Left colon (tissue), 2 donors: Measurements from ENCODE around the gene C1orf210. TPM values are rescaled to one million over a fixed set of nuclear protein-coding genes. Genes with fewer than 3 reads are reported as not detected.
A peak's percentile ranks its signal among the peaks of the same experiment; 100 is the strongest.

ENCODE experiments used
- ATAC-seq: fragments of 200-7000 bp; cut with Tn5 transposase; one replicate; pipeline ENCODE4 v1.9.1; 2020; ENCODE audit warnings: mild to moderate bottlenecking, moderate library complexity
- DNase-seq, 2 donors: peaks; one replicate each; pipeline ENCODE4 v3.0.0-alpha.2; 2020
- intact Hi-C, 2 donors: fragments of 100-400 bp; cut with DNase I in 1 of 2; cut with micrococcal nuclease in 1 of 2; formaldehyde crosslinking; loops; one replicate each; pipeline versions ENCODE4 v1.11.2 to v1.14.0; 2022; cut with DNase I, micrococcal nuclease
- total RNA-seq, 2 donors: library from RNA; stranded (reverse); fragmentation: NEBNext Ultra II Directional; extraction: Animal tissue kit (Norgen Biotek cat#: 25700); gene quantifications; one replicate each; pipeline ENCODE4 v1.2.1, GENCODE V29; 2021
- donor health status: DM: no; HTN: no; CAD: no.
- donor health status: DM: yes; HTN: yes; CAD: no.

Gene C1orf210
- total RNA-seq, 2 donors from 2014 or later: 76.9 to 97.8 TPM

DNA sequence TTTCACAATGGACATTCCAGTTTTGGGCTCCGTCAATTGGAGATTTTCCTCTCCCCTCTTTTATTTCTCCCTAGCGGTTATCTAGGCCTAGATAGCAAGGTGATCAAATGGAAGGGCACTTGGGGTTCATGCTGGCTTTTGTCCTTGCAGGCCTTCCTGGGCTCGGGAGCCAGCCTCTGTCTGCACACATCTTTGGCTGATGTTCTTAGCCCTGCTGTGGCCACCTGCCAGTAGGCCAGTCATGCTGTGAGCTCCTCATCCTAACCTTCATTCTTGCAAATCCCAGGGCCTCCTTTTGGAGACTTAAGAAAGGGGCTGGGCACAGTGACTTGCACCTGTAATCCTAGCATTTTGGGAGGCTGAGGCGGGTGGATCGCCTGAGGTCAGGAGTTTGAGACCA lies 28.9 kb upstream of the C1orf210 start:
- intact Hi-C loops: no loop called here
- DNase-seq (no peak), ATAC-seq (no peak)

DNA sequence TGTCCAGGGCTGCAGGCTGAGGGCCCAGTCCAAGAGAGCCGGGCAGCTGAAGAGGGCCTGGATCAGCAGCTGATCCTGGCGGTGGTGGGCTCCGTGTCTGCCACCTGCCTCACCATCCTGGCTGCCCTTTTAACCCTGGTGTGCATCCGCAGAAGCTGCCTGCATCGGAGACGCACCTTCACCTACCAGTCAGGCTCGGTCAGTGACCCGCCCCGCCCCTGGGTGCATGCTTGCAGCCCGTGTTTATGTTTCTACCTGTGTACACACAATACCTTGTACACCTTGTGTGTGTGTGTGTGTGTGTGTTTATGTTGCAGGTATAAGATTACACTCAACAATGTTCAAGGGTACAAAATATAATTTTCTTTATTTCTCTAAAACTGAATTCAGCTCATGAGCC lies 28.4 kb upstream of the C1orf210 start:
- intact Hi-C loops: no loop called here
- ATAC-seq (peak; percentile 96), DNase-seq (peak; percentile 68 to 83)

DNA sequence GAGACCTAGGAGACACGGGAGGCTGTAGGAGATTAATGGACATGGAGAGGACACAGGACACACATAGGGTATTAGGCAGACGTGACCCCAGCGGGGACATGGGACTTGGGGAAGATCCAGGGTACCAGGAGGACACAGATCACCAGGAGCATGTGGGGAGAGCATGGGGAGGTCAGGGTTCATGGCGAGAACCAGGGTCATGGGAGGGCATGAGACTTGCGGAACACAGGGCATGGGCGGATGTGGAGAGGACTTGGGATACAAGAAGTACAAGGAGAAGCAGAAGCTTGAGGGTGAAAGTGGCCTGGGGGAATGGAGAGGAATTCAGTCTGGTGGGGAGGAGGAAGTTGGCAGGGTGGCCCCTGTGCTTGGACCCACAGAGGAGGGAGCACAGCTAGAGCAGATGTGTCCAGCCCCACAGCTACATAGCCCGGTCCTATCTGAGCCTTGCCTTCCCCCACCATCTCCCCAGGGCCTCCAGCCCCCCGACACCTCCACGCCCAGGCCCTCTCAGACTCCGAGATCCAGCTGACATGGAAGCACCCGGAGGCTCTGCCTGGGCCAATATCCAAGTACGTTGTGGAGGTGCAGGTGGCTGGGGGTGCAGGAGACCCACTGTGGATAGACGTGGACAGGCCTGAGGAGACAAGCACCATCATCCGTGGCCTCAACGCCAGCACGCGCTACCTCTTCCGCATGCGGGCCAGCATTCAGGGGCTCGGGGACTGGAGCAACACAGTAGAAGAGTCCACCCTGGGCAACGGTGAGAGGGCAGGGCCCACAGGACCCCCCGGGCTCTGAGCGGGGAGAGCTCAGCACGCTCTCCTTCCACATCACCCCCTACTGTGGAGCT lies 27.5 kb upstream of the C1orf210 start:
- no peak for DNase-seq
- intact Hi-C loops: no loop called here
- no peak for ATAC-seq

DNA sequence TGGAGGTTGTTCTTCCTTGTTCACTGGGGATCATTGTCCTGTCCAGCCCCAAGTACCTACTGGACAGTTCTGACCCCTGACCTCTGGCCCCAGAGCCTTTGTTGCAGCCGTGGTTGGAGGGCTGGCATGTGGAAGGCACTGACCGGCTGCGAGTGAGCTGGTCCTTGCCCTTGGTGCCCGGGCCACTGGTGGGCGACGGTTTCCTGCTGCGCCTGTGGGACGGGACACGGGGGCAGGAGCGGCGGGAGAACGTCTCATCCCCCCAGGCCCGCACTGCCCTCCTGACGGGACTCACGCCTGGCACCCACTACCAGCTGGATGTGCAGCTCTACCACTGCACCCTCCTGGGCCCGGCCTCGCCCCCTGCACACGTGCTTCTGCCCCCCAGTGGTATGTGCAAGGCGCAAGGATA lies 26.8 kb upstream of the C1orf210 start:
- ATAC-seq: no peak
- intact Hi-C loops: no loop called here
- no peak for DNase-seq

DNA sequence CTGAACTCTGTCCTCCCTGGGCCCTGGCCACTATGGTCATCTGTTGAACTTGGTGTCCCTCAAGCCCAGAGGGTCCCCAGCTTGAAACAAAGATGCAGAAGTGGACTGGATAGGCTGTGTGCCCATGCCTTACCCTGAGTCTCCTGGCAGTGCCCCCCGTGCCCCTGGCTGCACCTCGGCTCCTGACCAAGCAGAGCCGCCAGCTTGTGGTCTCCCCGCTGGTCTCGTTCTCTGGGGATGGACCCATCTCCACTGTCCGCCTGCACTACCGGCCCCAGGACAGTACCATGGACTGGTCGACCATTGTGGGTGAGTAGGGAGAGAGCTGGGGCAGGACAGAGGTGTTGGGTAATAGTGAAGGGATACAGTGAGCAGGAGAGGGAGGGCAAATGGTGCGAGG lies 26.1 kb upstream of the C1orf210 start:
- no peak for DNase-seq
- no peak for ATAC-seq
- intact Hi-C loops: no loop called here

DNA sequence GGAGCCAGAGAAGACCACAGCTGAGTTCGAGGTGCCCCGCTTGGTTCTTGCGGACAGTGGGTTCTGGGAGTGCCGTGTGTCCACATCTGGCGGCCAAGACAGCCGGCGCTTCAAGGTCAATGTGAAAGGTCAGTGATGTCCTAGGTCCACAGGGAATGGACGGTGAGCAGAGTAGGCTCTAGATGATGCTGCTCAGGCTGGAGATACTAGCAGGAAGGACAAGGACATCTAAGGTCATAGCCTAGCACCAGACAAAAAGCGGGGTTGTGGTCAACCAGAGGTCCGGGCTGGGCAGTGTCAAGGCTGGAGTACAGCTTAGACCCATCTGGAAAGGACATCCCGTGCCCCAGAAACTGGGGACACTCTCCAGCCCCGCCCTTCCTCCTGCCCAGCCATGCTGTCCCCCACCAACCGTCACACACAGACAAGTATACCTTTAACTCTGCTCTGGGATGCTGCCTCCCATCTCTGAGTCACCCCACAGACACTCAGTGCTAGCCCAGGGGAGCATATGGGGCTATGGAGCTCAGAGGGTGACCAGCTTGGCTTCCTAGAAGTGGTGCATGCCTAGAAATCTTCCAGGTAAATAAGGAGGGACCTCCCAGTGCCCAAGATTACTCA lies 24.1 kb upstream of the C1orf210 start:
- intact Hi-C loops: no loop called here
- no peak for ATAC-seq
- no peak for DNase-seq

DNA sequence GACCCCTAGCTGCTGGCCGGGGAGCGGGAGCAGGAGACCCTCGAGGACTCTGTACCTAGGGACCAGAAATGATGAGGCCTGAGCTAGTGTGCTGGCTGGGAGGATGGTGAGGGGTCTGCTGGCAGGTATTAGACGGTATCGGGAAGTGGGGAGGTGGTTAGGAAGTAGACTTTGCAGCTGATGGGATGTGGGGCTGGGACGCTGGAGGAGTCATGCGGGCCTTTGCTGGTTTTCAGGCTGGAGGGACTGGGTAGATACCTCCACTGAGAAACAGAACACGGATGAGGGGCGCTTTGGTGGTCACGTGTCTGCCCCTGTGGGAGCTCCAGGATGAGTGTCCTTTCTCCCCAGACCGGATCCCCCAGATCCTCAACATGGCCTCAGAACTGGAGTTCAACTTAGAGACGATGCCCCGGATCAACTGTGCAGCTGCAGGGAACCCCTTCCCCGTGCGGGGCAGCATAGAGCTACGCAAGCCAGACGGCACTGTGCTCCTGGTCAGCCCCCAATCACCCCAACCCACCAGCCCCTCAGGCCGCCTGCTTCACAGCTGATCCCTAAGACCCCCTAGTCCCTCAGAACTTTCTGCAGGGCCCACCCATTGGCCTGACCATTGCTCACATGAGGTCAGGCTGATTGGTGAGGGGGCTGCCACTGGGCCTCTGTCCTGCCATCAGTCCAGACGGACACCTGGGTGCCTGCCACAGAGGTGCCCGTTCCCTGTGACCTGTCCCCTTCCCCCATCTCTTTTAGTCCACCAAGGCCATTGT lies 23.4 kb upstream of the C1orf210 start:
- DNase-seq: no peak
- no peak for ATAC-seq
- intact Hi-C loops: no loop called here

DNA sequence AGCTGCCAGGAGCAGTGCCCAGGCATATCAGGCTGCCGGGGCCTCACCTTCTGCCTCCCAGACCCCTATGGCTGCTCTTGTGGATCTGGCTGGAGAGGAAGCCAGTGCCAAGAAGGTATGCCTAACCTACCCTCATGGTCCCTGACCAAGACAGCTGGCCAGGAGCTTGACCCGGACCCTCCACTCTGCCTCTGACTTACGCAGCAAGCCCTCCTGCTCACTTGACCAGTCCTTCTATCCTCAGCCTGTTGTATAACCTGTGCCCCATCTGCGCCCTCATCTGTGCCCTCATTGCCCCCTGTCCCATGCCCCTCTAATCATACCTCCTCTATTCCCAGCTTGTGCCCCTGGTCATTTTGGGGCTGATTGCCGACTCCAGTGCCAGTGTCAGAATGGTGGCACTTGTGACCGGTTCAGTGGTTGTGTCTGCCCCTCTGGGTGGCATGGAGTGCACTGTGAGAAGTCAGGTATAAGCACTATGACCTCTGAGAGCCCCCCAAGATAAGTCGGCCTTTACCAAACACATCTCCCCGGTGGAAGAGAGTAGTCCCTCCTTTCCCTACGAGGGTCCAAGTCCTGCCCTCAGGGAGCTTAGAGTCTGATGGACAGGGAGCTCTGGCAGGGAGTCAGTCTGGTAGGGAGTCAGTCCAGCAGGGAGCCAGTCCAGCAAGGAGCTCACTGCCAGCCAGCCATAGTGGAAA lies 22.2 kb upstream of the C1orf210 start:
- DNase-seq: no peak
- ATAC-seq: no peak
- intact Hi-C loops: no loop called here

DNA sequence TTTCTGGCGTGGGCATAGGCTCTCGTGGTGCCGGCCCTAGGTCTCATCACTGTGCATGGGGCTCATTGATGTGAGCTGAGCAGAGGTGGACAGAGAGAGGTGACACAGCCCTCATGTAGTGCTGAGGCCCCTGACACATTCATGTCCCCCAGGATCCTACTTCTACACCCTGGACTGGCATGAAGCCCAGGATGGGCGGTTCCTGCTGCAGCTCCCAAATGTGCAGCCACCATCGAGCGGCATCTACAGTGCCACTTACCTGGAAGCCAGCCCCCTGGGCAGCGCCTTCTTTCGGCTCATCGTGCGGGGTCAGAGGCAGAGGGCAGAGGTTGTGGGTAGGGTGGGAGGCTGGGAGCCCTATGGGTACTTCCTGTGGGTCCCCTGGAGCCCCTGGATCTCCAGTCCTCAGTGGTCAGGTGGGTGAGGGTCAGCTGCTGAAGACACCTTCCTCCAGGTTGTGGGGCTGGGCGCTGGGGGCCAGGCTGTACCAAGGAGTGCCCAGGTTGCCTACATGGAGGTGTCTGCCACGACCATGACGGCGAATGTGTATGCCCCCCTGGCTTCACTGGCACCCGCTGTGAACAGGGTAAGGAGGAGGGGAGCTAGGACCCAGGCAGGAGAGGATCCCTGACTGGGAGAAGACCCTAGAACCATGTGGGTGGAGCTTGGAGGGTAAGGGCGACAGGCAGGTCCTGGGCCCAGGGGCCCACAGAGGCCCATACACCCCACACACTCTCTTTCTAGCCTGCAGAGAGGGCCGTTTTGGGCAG lies 21.5 kb upstream of the C1orf210 start:
- intact Hi-C loops: no loop called here
- no peak for DNase-seq
- no peak for ATAC-seq

DNA sequence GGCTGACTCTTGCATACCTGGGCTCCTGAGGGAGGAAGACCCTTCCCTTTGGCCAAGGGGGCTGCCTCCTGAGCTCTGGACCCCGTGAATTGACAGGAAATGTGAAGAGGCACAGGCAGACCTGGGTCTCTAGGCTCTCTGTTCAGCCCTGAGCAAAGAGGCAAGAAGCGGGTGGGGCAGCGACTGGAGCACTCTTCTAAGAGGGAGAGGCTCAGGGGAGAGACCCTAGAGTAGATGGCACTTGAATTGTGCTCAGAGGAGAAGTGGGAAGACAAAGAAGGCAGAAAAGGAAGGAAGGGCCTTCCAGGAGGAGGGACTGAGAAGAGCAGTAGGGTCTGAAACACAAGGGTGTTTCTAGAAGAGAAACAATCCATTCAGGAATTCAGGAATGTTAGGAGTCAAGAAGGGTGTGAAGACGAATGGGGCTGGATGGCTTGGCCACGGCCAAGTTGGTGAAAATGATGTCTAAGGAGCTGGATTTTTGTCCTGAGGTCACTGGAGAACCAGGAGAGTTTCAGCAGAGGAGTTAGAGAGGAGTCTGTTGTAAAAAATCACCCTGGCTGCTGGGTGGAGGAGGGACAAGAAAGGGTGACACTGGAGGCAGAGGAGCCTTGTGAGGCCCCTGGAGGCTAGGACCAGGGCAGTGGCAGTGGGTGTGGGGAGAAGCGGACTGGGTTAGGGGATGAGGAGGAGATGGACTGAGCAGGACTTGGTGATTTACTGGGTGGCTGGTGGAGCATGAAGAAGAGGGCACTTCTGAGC lies 20.7 kb upstream of the C1orf210 start:
- no peak for ATAC-seq
- no peak for DNase-seq
- intact Hi-C loops: no loop called here

DNA sequence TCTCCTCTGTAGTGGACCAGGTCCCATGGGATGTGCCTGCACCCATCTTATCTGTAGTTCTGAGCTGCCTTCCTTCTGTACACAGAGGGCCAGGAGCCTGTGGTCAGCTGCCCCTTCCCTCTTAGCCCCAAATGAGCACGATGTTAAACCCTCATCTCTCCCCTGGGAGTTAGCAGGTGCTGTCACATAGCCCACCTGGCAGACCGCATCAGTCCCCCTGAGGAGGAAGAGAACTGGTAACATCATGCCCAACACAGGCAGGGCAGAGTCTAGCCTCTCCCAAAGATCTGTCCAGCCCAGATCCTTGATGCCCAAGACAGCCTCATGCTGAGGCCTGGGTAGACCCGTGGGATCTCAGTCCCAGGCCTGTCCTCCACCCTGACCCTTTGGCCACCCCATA lies 20.1 kb upstream of the C1orf210 start:
- intact Hi-C loops: no loop called here
- ATAC-seq (no peak), DNase-seq (peak in 1 of 2 donors; percentile 16)

DNA sequence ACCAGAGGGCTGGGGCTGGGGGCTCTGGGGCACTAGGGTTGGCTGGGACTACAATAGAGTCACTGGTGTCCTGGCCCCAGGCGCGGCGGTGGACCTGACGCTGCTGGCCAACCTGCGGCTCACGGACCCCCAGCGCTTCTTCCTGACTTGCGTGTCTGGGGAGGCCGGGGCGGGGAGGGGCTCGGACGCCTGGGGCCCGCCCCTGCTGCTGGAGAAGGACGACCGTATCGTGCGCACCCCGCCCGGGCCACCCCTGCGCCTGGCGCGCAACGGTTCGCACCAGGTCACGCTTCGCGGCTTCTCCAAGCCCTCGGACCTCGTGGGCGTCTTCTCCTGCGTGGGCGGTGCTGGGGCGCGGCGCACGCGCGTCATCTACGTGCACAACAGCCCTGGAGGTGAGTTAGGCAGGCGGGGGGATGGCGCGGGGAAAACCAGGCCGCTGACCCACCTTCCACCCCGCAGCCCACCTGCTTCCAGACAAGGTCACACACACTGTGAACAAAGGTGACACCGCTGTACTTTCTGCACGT lies 19.5 kb upstream of the C1orf210 start:
- intact Hi-C loops: no loop called here

DNA sequence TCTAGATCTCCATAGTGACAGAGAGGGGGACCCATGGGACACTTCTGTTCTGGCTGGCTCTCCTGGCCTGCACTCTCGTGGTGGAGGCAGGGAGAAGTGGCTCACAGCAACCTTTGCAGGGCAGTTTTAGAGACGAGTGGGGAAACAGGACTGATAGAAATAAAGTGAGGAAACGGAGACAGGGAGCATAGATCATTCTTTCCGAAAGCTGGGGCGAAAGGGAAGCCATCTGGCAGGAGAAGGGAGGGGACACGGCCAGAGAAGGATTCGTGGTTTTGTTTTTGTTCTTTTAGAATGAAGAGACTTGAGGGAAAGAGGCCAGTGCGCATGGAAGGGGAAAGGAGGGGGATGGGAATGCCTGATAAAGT lies 18.9 kb upstream of the C1orf210 start:
- intact Hi-C loops: no loop called here
- ATAC-seq (no peak), DNase-seq (no peak)

More for the DNA sequence above, 19.5 kb upstream of the C1orf210 start:
- DNase-seq: peak in 1 of 2 donors; percentile 26
- ATAC-seq: no peak

DNA sequence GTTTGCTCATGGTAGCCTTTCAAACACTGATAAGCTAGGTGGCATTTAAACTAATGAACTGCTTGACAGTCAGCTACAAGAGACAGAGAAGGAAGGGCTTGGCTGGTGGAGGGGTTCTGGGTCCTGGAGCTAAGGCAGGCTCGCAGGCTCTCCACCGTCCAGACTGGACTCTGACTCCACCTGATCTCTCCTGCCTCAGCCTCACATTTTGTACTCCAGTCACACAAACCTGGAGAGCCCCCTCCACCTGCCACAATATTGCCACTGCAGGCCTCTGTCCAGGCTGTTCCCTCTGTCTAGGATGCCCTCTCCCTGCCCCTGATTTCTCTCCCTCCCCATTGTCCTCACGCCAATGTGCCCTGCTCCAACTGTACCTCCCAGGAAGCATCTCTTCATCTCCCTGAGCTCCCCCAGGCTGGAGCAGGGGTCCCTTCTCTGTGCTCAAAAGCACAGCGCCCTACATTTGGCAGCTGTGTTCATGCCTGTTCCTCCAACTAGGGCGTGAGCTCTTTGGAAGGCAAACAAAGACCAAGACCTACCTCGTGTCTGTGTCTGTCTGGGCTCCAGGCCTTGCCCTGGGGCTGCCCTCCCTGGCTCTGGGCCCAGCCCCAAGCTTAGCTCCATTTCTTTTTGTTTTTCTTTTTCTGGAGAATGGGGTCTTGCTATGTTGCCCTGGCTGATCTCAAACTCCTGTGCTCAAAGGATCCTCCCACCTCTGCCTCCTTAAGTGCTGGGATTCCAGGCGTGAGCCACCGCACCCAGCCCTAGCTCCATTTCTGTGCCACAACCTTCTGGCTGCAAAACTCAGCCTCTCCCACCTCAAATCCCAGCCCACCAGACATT lies 18.3 kb upstream of the C1orf210 start:
- intact Hi-C loops: no loop called here
- no peak for DNase-seq
- ATAC-seq: peak; percentile 40

DNA sequence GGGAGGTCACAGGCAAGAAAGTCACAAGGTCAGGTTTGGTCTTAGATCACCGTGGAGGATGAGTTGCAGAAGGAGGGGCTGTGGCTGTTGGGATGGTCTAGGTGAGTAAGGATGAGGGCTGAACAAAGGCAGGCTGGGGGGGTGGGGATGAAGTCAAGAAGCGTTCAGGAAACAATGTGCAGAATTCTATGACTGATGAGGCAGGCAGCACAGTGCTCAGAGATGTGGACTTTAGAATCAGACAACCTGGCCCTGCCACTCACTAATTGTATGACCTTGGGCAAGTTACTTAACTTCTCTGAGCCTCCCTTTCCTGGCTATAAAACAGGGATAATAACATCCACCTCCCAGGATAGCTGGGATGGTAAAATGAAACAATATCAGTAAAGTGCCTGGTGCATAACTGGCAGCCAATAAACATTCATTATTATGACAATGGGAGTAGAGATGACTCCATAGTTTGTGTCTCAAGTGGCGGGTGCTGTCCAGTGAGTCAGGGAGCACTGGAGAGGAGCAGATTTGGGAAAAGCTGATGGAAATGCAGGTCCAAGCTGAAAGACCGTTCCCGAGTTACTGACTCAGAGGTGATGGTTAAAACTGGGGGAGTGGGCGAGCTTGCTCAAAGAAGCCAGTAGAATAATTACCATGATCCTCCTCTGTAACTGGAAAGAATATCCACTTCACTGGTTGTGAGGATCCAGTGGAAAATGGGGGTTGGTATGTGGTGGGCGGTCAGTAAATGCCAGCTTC lies 17.5 kb upstream of the C1orf210 start:
- intact Hi-C loops: no loop called here
- peak; percentile 91 for ATAC-seq
- peak; percentile 66 to 69 for DNase-seq

DNA sequence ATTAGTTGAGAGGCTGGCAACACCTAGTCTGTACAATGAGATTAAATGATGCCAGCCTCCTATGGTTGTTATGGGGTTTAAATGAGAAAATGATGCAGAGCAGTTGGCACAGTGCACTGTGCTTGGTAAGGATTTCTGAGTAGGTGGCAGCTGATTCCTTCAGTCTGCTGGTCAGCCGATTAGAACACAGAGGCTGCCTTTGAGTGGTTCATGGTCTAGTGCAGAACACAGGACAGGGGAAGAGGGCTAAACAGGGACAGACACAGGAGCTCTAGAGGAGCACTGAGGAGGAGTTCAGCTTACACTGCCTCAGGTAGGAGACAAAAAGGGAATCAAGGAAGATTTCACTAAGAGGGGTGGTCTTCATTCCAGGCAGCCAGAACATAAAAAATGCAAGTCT lies 16.8 kb upstream of the C1orf210 start:
- no peak for ATAC-seq
- intact Hi-C loops: no loop called here
- DNase-seq: no peak
